A673 (cell line): Measurements from ENCODE around the gene GALNT2. TPM values are rescaled to one million over a fixed set of nuclear protein-coding genes. Genes with fewer than 3 reads are reported as not detected.

Experiments used
- BruUV-seq: library from RNA; stranded (reverse); fragments of 400-500 nt; replicated peaks from 2 replicates; lab custom pipeline; 2021; lab: Mats Ljungman, UMichigan
- CTCF ChIA-PET: fragments of 300-600 bp; sonication (Branson Sonifier 250); formaldehyde crosslinking; loops from one replicate; lab custom pipeline; 2022; ENCODE audit warnings: antibody characterized with exemption; lab: Charles Lee
- POLR2A ChIA-PET: fragments of 300-600 bp; sonication (Branson Sonifier 250); formaldehyde crosslinking; loops from one replicate; lab custom pipeline; 2022; ENCODE audit warnings: antibody characterized with exemption; ENCODE audit not compliant: low non-redundant PET; lab: Charles Lee
- DNase-seq: peaks from one replicate; pipeline ENCODE4 v3.0.0-alpha.2; 2015; ENCODE audit warnings: low spot score
- H3K27ac ChIP-seq: fragments of 200-600 bp; sonication (generic); 2 replicates; pipeline ENCODE4 v1.5.1; 2016; ENCODE audit warnings: mixed run types, low read depth, mild to moderate bottlenecking, mixed read lengths, antibody characterized with exemption, low read length; ENCODE audit not compliant: poor library complexity, severe bottlenecking
- H3K27me3 ChIP-seq: fragments of 200-600 bp; sonication (generic); replicated peaks from 2 replicates; pipeline ENCODE4 v1.6.1; 2017; ENCODE audit warnings: mixed run types, low read depth, mild to moderate bottlenecking, mixed read lengths, antibody characterized with exemption, low read length; ENCODE audit not compliant: insufficient read depth, poor library complexity
- H3K36me3 ChIP-seq: fragments of 200-600 bp; sonication (generic); 2 replicates; pipeline ENCODE4 v1.6.1; 2016; ENCODE audit warnings: mixed run types, mild to moderate bottlenecking, mixed read lengths, antibody characterized with exemption, low read length; ENCODE audit not compliant: insufficient read depth, poor library complexity, severe bottlenecking
- H3K4me1 ChIP-seq: fragments of 200-600 bp; sonication (generic); 2 replicates; pipeline ENCODE4 v1.6.1; 2017; ENCODE audit warnings: mixed run types, mild to moderate bottlenecking, mixed read lengths, antibody characterized with exemption, low read length; ENCODE audit not compliant: insufficient read depth, poor library complexity, severe bottlenecking
- H3K4me3 ChIP-seq: fragments of 200-600 bp; sonication (generic); 2 replicates; pipeline ENCODE4 v1.5.1; 2016; ENCODE audit warnings: low read depth, mixed run types, mild to moderate bottlenecking, mixed read lengths, low read length; ENCODE audit not compliant: poor library complexity, severe bottlenecking
- H3K9me3 ChIP-seq: fragments of 200-600 bp; sonication (generic); 2 replicates; pipeline ENCODE4 v1.6.1; 2016; ENCODE audit warnings: mixed run types, low read depth, mild to moderate bottlenecking, mixed read lengths, antibody characterized with exemption, low read length; ENCODE audit not compliant: poor library complexity, severe bottlenecking
- EZH2 ChIP-seq: fragments of 200-600 bp; sonication (generic); IDR thresholded peaks from 2 replicates; pipeline ENCODE4 v1.6.1; 2017; ENCODE audit warnings: borderline replicate concordance, low read depth, mild to moderate bottlenecking, mixed read lengths, antibody characterized with exemption, low read length; ENCODE audit not compliant: poor library complexity, severe bottlenecking
- intact Hi-C: fragments of 100-400 bp; cut with micrococcal nuclease; formaldehyde crosslinking; loops from one replicate; pipeline ENCODE4 v1.10.0; 2022; ENCODE audit not compliant: unreplicated experiment
- total RNA-seq: library from RNA; stranded (reverse); gene quantifications from 2 replicates; pipeline ENCODE4 v1.2.3, GENCODE V29; 2021
- TF ChIP-seq, protein P1 (sequence below): fragments of 300-800, 200-600 bp; sonication (generic); conservative IDR thresholded peaks from 2 replicates; pipeline ENCODE4 v1.5.1; 2017; ENCODE audit warnings: low read depth, mild to moderate bottlenecking, antibody characterized with exemption, low read length, moderate library complexity, mixed read lengths

The GALNT2 gene
- total RNA-seq, 1 experiment from 2014 or later = 94.6 TPM

DNA sequence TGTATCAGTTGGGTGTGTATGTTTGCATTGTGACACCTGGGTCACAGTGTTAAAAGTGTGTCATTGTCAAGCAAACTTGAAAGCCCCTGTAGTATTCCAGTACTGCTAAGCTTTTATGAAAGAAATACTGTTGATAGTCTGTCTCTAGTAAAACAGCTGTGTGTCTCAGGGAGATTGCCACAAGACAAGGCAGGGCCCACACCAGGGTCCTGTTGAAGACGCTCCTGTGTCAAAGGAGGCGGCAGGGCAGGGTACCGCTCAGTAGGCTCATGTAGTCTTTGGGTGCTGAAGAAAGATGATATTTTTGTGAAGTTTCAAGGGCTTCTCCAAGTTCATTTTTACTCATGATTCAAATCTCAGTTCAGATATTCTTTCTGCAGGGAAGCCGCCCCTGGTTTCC lies 132.5 kb downstream of the GALNT2 start:
- H3K27ac ChIP-seq = no peak overlapping the region
- no TSS peak for BruUV-seq
- ChIA-PET CTCF (no interaction called here), POLR2A (no interaction called here)
- no peaks in the 10 kb centered on the region for H3K36me3 ChIP-seq
- no peak for TF ChIP-seq EZH2
- TF ChIP-seq, protein P1, sequence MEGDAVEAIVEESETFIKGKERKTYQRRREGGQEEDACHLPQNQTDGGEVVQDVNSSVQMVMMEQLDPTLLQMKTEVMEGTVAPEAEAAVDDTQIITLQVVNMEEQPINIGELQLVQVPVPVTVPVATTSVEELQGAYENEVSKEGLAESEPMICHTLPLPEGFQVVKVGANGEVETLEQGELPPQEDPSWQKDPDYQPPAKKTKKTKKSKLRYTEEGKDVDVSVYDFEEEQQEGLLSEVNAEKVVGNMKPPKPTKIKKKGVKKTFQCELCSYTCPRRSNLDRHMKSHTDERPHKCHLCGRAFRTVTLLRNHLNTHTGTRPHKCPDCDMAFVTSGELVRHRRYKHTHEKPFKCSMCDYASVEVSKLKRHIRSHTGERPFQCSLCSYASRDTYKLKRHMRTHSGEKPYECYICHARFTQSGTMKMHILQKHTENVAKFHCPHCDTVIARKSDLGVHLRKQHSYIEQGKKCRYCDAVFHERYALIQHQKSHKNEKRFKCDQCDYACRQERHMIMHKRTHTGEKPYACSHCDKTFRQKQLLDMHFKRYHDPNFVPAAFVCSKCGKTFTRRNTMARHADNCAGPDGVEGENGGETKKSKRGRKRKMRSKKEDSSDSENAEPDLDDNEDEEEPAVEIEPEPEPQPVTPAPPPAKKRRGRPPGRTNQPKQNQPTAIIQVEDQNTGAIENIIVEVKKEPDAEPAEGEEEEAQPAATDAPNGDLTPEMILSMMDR = no peak
- intact Hi-C loops = no loop called here
- H3K4me3 ChIP-seq = no peak overlapping the region
- DNase-seq = no peak
- H3K9me3 ChIP-seq = no peaks in the 10 kb centered on the region
- no peaks in the 10 kb centered on the region for H3K27me3 ChIP-seq
- H3K4me1 ChIP-seq = peaks cover 16% of the 10 kb centered on the region

DNA sequence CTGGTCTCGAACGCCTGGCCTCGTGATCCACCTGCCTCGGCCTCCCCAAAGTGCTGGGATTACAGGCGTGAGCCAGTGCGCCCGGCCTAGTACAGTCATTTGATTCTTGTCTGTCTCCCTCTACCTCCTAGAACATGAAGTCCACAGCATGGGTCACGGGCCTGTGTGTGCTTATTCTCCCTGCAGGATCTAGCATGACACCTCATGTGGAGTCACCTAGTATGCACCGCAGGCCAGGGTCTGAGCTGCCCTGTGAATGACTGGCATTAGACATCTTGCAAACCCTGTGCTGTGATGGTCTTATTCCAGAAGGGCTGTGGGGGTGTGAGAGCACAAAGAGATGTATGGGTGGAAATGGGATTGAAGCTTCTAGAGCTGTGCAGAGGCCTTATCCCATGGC lies 133.2 kb downstream of the GALNT2 start:
- POLR2A ChIA-PET = no interaction called here
- Histone ChIP-seq H3K36me3 (no peaks in the 10 kb centered on the region), H3K4me1 (peaks cover 17% of the 10 kb centered on the region), H3K27ac (no peak overlapping the region), H3K4me3 (no peak overlapping the region), H3K9me3 (no peaks in the 10 kb centered on the region), H3K27me3 (no peaks in the 10 kb centered on the region)
- intact Hi-C loops = no loop called here
- BruUV-seq = no TSS peak
- no peak for TF ChIP-seq EZH2
- TF ChIP-seq, protein P1 = no peak
- CTCF ChIA-PET = no interaction called here
- DNase-seq = no peak

DNA sequence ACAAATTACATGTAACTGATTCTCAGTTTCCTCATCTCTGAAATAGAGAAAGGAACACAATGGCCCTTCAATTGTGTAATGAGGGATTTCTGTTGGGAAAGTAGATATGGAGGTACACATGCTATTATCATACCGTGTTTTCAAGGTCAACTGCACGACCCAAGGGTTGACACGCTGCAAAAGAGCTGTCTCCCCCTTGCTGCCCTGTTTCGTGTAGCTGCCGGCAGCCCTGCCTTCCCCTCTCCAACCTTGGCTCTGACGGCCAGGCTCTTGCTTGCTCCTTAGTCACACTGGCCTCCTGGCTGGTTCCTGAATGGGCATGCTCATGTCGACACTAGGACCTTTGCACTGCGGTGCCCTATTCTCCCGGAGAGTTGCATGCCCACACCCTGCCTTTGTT lies 134.4 kb downstream of the GALNT2 start:
- intact Hi-C loops = no loop called here
- ChIA-PET POLR2A (no interaction called here), CTCF (no interaction called here)
- H3K27ac ChIP-seq = no peak overlapping the region
- no peak overlapping the region for H3K4me3 ChIP-seq
- no peaks in the 10 kb centered on the region for H3K27me3 ChIP-seq
- peaks cover 21% of the 10 kb centered on the region for H3K4me1 ChIP-seq
- no peak for DNase-seq
- H3K9me3 ChIP-seq = no peaks in the 10 kb centered on the region
- no TSS peak for BruUV-seq
- no peaks in the 10 kb centered on the region for H3K36me3 ChIP-seq
- TF ChIP-seq, protein P1 = no peak
- no peak for TF ChIP-seq EZH2
